IPS-NIHi7 (cell line): Measurements from ENCODE around the gene TMC3.
A peak's percentile ranks its signal among the peaks of the same experiment; 100 is the strongest.

Source experiments
- DNase-seq: peaks from one replicate; pipeline ENCODE4 v3.0.0; 2012; ENCODE audit warnings: mixed read lengths; ENCODE audit errors: extremely low spot score

The TMC3 gene

GRCh38 chr15:81322676-81323253, 51.2 kb downstream of the TMC3 start:
- DNase-seq, result no peak

DNA sequence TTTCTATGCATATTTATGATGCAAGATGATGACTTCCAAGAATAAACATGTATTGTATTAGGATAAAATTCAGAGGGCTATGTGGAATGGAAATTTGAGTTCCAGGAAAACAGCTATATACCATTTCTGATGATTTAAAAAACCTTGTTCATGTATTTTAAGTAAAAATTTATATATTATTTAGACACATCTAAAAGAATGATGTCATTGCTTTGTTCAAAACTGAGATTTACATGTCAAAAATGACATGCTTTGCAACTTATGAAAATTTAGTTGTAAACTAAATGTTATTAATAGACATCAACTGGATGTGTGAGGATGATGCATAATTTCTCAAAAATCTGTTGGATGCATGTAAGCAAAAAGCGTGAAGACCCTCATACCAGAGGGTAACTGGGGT, 52.3 kb downstream of the TMC3 start:
- no peak for DNase-seq

DNA sequence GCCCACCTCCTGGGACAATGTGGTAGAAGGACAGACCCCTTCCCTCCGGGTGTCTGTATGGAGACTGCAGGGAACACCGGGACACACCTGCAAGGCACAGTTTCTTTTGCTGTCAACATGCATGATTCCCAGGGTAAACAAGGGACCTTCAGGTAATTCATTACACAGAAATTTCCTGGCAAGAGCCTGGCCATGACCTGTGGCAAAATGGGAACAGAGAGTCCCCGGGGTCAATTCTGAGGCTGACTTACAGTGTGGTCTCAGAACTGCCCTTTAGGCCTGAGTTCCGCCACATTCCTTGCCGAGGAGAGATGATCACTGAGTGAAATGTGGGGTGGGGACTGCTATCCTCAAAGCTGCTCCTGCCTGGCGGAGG, 56.4 kb downstream of the TMC3 start:
- DNase-seq, result no peak

- no peak for DNase-seq
Measured at GRCh38 chr15:81316267-81316666, 57.7 kb downstream of the TMC3 start.

- no peak for DNase-seq
Measured at GRCh38 chr15:81315452-81316175, 58.4 kb downstream of the TMC3 start.

DNA sequence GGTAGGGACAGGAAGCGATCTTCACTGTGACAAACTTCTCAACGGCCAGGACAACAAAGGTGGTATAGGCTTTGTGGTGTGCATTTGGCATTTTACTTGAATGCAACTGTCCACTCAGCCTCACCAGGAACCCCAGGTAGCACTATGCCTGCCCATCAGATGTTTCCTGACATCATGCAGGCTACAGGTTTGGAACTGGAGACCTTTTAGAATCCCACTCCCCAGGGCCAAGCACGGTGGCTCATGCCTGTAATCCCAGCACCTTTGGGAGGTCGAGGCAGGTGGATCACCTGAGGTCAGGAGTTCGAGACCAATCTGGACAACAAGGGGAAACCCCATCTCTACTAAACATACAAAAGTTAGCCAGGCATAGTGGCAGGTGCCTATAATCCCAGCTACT, 59.6 kb downstream of the TMC3 start:
- no peak for DNase-seq

DNA sequence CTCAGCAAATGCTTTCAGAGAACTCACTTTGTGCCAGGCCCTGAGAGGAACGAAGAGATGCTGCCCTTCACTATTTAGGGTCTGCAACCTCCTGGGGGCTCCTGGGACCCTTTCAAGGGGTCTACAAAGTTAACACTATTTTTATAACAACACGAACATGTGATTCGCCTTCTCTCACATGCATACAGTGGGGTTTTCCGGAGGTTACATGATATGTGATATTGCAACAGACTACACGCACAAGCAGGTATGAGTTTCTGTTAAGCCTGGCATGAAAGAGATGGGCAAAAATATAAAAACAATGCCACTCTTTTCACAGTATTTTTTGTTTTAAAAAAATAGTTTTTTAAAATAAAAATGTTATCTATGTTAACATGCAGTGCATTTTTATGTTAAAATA, 60.3 kb downstream of the TMC3 start:
- no peak for DNase-seq

GRCh38 chr15:81312790-81313543, 61.0 kb downstream of the TMC3 start:
- no peak for DNase-seq

DNA sequence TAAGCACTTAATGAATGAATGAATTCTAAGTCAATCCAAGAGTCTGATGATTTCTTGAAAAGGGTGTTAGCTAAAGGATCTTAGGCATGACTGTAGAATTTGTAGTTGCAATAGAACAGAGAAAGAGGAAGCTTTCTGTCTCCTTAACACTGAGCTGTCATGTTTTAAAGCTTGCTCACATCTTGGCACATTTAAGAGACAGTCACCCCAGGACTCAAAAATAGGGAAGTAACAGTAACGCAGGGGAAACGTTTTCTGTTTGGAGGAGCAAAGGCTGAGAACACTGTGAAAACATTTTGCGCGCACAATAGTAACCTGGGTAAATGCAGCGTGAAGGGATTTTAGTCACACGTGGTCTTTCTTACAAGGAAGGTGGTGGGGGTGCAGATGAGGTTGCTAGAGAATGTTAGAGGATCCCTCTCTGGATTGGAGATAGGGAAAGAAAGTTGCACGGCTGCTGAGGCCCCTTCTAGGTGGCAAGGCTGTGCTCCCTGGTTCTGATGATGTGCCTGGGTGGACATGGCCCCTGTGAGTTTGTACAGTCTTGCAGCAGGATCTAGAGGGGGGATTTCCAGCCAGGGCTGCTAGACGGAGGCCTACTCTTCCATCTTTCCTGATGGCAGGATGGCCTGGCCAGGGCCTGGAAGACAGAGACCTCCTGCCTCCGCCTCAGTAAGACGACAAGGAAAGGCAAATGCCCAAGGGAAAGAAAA, 62.1 kb downstream of the TMC3 start:
- DNase-seq, result no peak

GRCh38 chr15:81310480-81310879, 63.5 kb downstream of the TMC3 start:
- no peak for DNase-seq

GRCh38 chr15:81309647-81310450, 64.2 kb downstream of the TMC3 start:
- DNase-seq, result no peak

DNA sequence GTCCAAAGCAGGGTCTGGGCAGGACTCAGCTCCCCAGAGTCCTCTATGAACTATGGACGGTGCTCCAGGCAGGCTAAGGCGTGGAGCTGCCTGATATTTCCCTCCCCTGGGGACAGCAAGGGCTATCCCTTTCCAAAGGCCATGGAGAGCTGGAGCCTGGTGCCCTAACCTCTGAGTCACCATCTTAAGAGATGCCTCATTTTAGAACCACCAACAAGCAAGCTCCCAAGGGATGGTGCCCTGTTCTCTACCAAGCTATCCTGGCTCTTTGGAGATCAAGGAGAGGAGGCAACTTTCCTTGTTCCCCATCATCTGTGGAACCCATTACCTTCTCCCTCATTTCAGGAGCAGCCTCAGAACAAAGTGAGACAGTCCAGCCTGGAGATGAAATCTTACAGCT, 65.8 kb downstream of the TMC3 start:
- no peak for DNase-seq

DNA sequence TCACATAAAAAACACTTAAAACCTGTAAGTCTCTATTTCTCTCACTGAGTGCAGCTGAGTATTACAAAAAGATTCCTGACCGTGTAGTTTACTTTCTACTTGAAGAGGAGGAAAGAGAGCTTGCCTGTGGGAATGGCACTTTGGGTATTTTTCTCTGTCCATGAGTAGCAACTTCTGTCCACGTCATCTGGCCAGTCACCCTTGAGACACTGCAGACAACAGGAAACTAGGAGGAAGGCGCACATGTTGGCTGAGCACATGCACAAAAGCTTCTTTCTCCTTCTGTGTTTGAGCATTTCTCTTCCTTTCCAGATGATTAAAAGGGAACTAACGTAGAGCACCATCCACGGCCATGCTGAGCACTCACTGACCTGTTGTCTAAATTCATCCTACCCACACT, 69.8 kb downstream of the TMC3 start:
- DNase-seq, result no peak

- peak; percentile 51 for DNase-seq
Measured at GRCh38 chr15:81303244-81304225, 70.5 kb downstream of the TMC3 start.

DNA sequence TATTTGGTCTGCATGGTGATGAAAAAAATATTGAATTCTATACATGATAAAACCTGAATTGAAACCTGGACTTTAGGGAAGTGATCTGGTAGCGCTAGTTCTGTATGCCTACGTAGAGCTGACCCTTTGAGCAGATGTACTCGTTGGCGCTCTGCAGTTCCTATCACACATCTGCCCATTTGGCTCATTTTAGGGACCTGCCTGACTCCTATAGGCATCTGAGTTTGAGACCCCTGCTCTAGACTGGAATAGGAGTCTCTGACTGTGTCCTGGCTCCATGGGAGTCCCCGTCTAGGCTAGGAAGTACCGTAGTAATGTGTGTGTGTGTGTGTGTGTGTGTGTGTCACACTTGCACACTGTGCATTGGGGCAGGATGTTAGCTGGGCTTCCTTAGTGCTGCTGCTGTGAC, 71.3 kb downstream of the TMC3 start:
- no peak for DNase-seq

GRCh38 chr15:81301815-81302399, 72.1 kb downstream of the TMC3 start:
- DNase-seq, result no peak

DNA sequence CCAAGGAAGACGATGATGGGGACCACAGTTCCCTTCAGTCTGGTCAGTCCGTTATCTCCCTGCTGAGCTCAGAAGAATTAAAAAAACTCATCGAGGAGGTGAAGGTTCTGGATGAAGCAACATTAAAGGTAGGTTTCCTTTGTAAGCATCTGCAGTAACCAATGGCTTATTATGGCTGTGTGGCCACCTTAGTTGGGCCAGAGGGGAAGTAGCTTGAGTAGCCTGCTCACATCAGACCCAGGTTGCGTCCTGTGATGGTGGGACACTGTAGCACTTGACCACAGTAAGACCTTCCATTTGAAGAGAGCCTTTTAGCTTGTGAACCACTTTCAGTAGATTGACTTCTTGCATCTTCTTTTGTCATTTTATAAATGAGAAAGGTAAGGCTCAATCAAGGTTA, 72.6 kb downstream of the TMC3 start:
- no peak for DNase-seq

GRCh38 chr15:81299630-81300273, 74.3 kb downstream of the TMC3 start:
- DNase-seq, result no peak

DNA sequence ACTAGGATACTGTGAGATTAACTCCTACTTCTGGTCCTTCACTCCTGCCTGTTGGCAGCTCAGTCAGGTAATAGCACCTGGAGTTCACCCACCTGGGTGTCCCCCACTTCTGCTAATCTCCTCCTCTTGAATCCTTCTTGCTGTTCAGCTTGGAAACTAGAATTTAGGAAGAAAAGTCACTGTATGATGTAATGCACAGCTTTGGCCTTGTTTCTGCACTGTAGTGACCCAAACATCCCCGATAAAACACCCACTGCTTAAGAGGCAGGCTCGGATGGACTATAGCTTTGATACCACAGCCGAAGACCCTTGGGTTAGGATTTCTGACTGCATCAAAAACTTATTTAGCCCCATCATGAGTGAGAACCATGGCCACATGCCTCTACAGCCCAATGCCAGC, 74.9 kb downstream of the TMC3 start:
- no peak for DNase-seq

- no peak for DNase-seq
Measured at GRCh38 chr15:81298611-81299010, 75.4 kb downstream of the TMC3 start.
